Regular cardiac myocyte (primary cell): ENCODE data around the gene TRIM2. TPM values are rescaled to one million over a fixed set of nuclear protein-coding genes. Genes with fewer than 3 reads are reported as not detected.

Source experiments
- total RNA-seq: library from RNA; depleted of rRNA; stranded (reverse); fragments of >200 nt; gene quantifications from 2 replicates; pipeline ENCODE4 v1.2.3, GENCODE V29; 2014

The TRIM2 gene
- 21.7 and 45.4 TPM in 2 replicates for total RNA-seq

GRCh38 chr4:153204247-153204671 lies at the start of gene TRIM2:
TSS of gene TRIM2 (plus strand) at chr4:153204443. CDS start at chr4:153204531, 88 bp downstream.

GRCh38 chr4:153344131-153345011 lies 140.1 kb downstream of the TRIM2 start, which contains the start of gene MND1:
TSS of gene MND1 (plus strand) at chr4:153344688. CDS start at chr4:153344738, 50 bp downstream.

Other genes starting within 250 kb of the TRIM2 start
- gene MND1, start 140.2 kb downstream of the TRIM2 start, total RNA-seq = 1.4 and 10.2 TPM in 2 replicates